ENCODE data around the gene KCNQ5. TPM values are rescaled to one million over a fixed set of nuclear protein-coding genes. Genes with fewer than 3 reads are reported as not detected.

KCNQ5 gene
- total RNA-seq, 1 experiment from 2014 or later = not detected

GRCh38 chr6:72886170-72886569, 264.3 kb downstream of the KCNQ5 start:
- CTCF ChIA-PET = interaction anchor here (0.6 kb wide), 1 partner anchor 65 kb away, joined by 3 read pairs; no protein-coding TSS in a partner anchor
- Histone ChIP-seq H3K9me3 (ENCODE audit: control insufficient read depth in 1 of 2, insufficient read depth in 1 of 2, low read depth in 1 of 2, low read length in 2 of 2) (no peaks in the 10 kb centered on the region), H4K20me1 (ENCODE audit: insufficient read depth) (no peaks in the 10 kb centered on the region), H3K9ac (ENCODE audit: low read length) (no peak overlapping the region), H3K4me3 (replicated peaks in 1 of 2; ENCODE audit: low read depth in 1 of 2, low read length in 2 of 2) (no peak overlapping the region), H3K9me2 (ENCODE audit: insufficient read depth) (no peaks in the 10 kb centered on the region), H3K4me2 (ENCODE audit: low read length) (no peak overlapping the region), H3K4me1 (ENCODE audit: control insufficient read depth in 1 of 2, insufficient read depth in 2 of 2, low read length in 2 of 2) (no peaks in the 10 kb centered on the region), H2AFZ (ENCODE audit: low read depth, low read length, poor library complexity, severe bottlenecking) (no peak overlapping the region), H3K36me3 (ENCODE audit: control insufficient read depth in 1 of 2, insufficient read depth in 2 of 2, low read length in 2 of 2) (no peaks in the 10 kb centered on the region), H3K79me2 (ENCODE audit: insufficient read depth, low read length) (no peaks in the 10 kb centered on the region), H3K27ac (ENCODE audit: low read depth, low read length) (no peak overlapping the region), H3K27me3 (ENCODE audit: insufficient read depth, low read length) (no peaks in the 10 kb centered on the region)
- POLR2A ChIA-PET = no interaction called here
- intact Hi-C loops (cut with micrococcal nuclease) = no loop called here
- RAD21 ChIA-PET (ENCODE audit: low non-redundant PET in 1 of 2, low total read pairs in 2 of 2, uncharacterized antibody in 2 of 2, unreplicated experiment in 2 of 2) = no interaction called here
- DNase-seq (ENCODE audit: low read depth, low spot score) (no peak), ATAC-seq (no peak)
- TF ChIP-seq CBX3 (IDR thresholded peaks at IDR 0.05; ENCODE audit: low read depth) (no peak), TCF7L2 (IDR thresholded peaks at IDR 0.05; ENCODE audit: borderline replicate concordance, extremely low read depth, insufficient read depth, insufficient read length) (no peak), MAX (IDR thresholded peaks at IDR 0.05) (no peak), SP1 (IDR thresholded peaks at IDR 0.05; ENCODE audit: low read depth) (no peak), YY1 (IDR thresholded peaks at IDR 0.05; ENCODE audit: extremely low read depth, insufficient replicate concordance, low read depth, low read length) (no peak), REST (IDR thresholded peaks at IDR 0.05; ENCODE audit: low read depth) (no peak), EZH2 (IDR thresholded peaks at IDR 0.05) (no peak), POLR2AphosphoS5 (IDR thresholded peaks at IDR 0.05; ENCODE audit: low read depth, low read length) (no peak), ZFX (IDR thresholded peaks at IDR 0.05) (no peak)
- no TSS peak for BruUV-seq (replicated peaks)

Measured in HCT116 (cell line).